ENCODE data around the gene TMCO1. TPM values are rescaled to one million over a fixed set of nuclear protein-coding genes. Genes with fewer than 3 reads are reported as not detected.
"Not testable (repeated sequence)": the region's sequence is repeated elsewhere in the genome, so short reads cannot be mapped to it uniquely, and the experiment has no call there.

TMCO1 gene
- total RNA-seq, 3 donors from 2014 or later, result 57.1 to 89.4 (median 68.8) TPM

GRCh38 chr1:165799387-165799786 is 30.7 kb upstream of the TMCO1 start:
- H3K27ac ChIP-seq, result no peak overlapping the region
- H3K9me3 ChIP-seq, result peaks cover 0 to 9% of the 10 kb centered on the region in 2 donors
- no peak overlapping the region for H3K4me3 ChIP-seq
- TF ChIP-seq POLR2AphosphoS5 (IDR thresholded peaks at IDR 0.05) (no peak), CTCF (IDR thresholded peaks at IDR 0.05) (no peak), POLR2A (IDR thresholded peaks at IDR 0.05) (no peak)
- intact Hi-C loops (cut with DNase I; ENCODE audit: low total_unique reads), result loop anchor here (5.0 kb wide), 1 partner anchor 1092 kb away; no protein-coding TSS in a partner anchor
- no peaks in the 10 kb centered on the region for H3K4me1 ChIP-seq
- no peaks in the 10 kb centered on the region for H3K27me3 ChIP-seq
- no peak for DNase-seq (ENCODE audit: low spot score in 2 of 2)
- H3K36me3 ChIP-seq, result no peaks in the 10 kb centered on the region

- Histone ChIP-seq H3K27ac (no peak overlapping the region), H3K4me1 (no peaks in the 10 kb centered on the region), H3K9me3 (peaks cover 0 to 9% of the 10 kb centered on the region in 2 donors), H3K27me3 (no peaks in the 10 kb centered on the region), H3K4me3 (no peak overlapping the region), H3K36me3 (no peaks in the 10 kb centered on the region)
- no peak for DNase-seq (ENCODE audit: low spot score in 2 of 2)
- intact Hi-C loops (cut with DNase I; ENCODE audit: low total_unique reads), result loop anchor here (5.0 kb wide), 1 partner anchor 1089 kb away; no protein-coding TSS in a partner anchor
- TF ChIP-seq POLR2A (IDR thresholded peaks at IDR 0.05), result no peak
- TF ChIP-seq CTCF (IDR thresholded peaks at IDR 0.05), result no peak
- TF ChIP-seq POLR2AphosphoS5 (IDR thresholded peaks at IDR 0.05), result no peak
Observed at GRCh38 chr1:165795894-165796293, 27.2 kb upstream of the TMCO1 start.

- DNase-seq (ENCODE audit: low spot score in 2 of 2), result no peak
- intact Hi-C loops (cut with DNase I; ENCODE audit: low total_unique reads), result no loop called here
- Histone ChIP-seq H3K4me1 (no peaks in the 10 kb centered on the region), H3K27me3 (no peaks in the 10 kb centered on the region), H3K4me3 (no peak overlapping the region), H3K36me3 (no peaks in the 10 kb centered on the region), H3K9me3 (no peaks in the 10 kb centered on the region), H3K27ac (no peak overlapping the region)
- TF ChIP-seq POLR2AphosphoS5 (IDR thresholded peaks at IDR 0.05) (no peak), CTCF (IDR thresholded peaks at IDR 0.05) (no peak), POLR2A (IDR thresholded peaks at IDR 0.05) (no peak)
Observed at GRCh38 chr1:165793951-165794350, 25.3 kb upstream of the TMCO1 start.

- TF ChIP-seq POLR2A (IDR thresholded peaks at IDR 0.05) (no peak), POLR2AphosphoS5 (IDR thresholded peaks at IDR 0.05) (no peak), CTCF (IDR thresholded peaks at IDR 0.05) (no peak)
- intact Hi-C loops (cut with DNase I; ENCODE audit: low total_unique reads), result no loop called here
- DNase-seq (ENCODE audit: low spot score in 2 of 2), result no peak
Observed at GRCh38 chr1:165787741-165788140, 19.1 kb upstream of the TMCO1 start.

GRCh38 chr1:165783519-165783918 is 14.9 kb upstream of the TMCO1 start:
- DNase-seq (ENCODE audit: low spot score in 2 of 2), result not testable (repeated sequence)

More at GRCh38 chr1:165787741-165788140, 19.1 kb upstream of the TMCO1 start:
- Histone ChIP-seq H3K27me3 (no peaks in the 10 kb centered on the region), H3K9me3 (no peaks in the 10 kb centered on the region), H3K36me3 (no peaks in the 10 kb centered on the region), H3K4me3 (no peak overlapping the region), H3K27ac (no peak overlapping the region), H3K4me1 (no peaks in the 10 kb centered on the region)

GRCh38 chr1:165778197-165778596 is 9.5 kb upstream of the TMCO1 start:
- H3K36me3 ChIP-seq; H3K4me1 ChIP-seq; H3K9me3 ChIP-seq; DNase-seq (ENCODE audit: low spot score in 2 of 2); H3K27ac ChIP-seq; H3K4me3 ChIP-seq; H3K27me3 ChIP-seq; intact Hi-C loops (cut with DNase I; ENCODE audit: low total_unique reads): not testable (repeated sequence)

More at GRCh38 chr1:165783519-165783918, 14.9 kb upstream of the TMCO1 start:
- H3K27ac ChIP-seq; H3K27me3 ChIP-seq; intact Hi-C loops (cut with DNase I; ENCODE audit: low total_unique reads); H3K4me3 ChIP-seq; H3K36me3 ChIP-seq; H3K9me3 ChIP-seq; H3K4me1 ChIP-seq: not testable (repeated sequence)
